Sigmoid colon (tissue), 7 donors: ENCODE measurements around the gene PREB. TPM values are rescaled to one million over a fixed set of nuclear protein-coding genes. Genes with fewer than 3 reads are reported as not detected.

Source experiments
- DNase-seq: peaks from one replicate; pipeline ENCODE4 v3.0.0-alpha.2; 2019
- H3K27ac ChIP-seq, 4 donors: fragments of 200-600 bp; sonication (generic); one replicate each; pipeline ENCODE4 v1.5.1; 2016 to 2019; ENCODE audit warnings: mild to moderate bottlenecking in 1 of 4
- H3K27me3 ChIP-seq, 3 donors: fragments of 200-600 bp; sonication (generic); one replicate each; pipeline ENCODE4 v1.5.1; 2019; ENCODE audit warnings: mild to moderate bottlenecking in 1 of 3
- H3K36me3 ChIP-seq, 4 donors: fragments of 200-600 bp; sonication (generic); one replicate each; pipeline ENCODE4 v1.5.1; 2016 to 2019
- H3K4me1 ChIP-seq, 4 donors: fragments of 200-600 bp; sonication (generic); one replicate each; pipeline ENCODE4 v1.5.1; 2017 to 2019
- H3K4me3 ChIP-seq, 4 donors: fragments of 200-600 bp; sonication (generic); one replicate each; pipeline ENCODE4 v1.5.1; 2017 to 2019; ENCODE audit warnings: mild to moderate bottlenecking in 2 of 4, moderate library complexity in 1 of 4
- H3K9me3 ChIP-seq, 4 donors: fragments of 200-600 bp in 3 of 4; sonication (generic) in 3 of 4; one replicate each; pipeline versions ENCODE4 v1.5.1 to v1.6.1; 2013 to 2019
- EP300 ChIP-seq, 4 donors: sonication (generic); formaldehyde crosslinking; IDR thresholded peaks; one replicate each; pipeline ENCODE4 v1.6.1; 2017; ENCODE audit warnings: antibody characterized with exemption in 4 of 4
- POLR2A ChIP-seq, 2 donors: fragments of 450-650 bp; IDR thresholded peaks; one replicate each; pipeline ENCODE4 v1.6.1; 2016; ENCODE audit warnings: antibody characterized with exemption in 2 of 2, mild to moderate bottlenecking in 2 of 2, moderate library complexity in 2 of 2
- POLR2AphosphoS5 ChIP-seq, 4 donors: sonication (generic); formaldehyde crosslinking; IDR thresholded peaks; one replicate each; pipeline ENCODE4 v1.6.1; 2017; ENCODE audit warnings: antibody characterized with exemption in 4 of 4
- WGBS, 2 donors: extraction: QIAGEN DNeasy Blood & Tissue Kit; methylation state at CpG; one replicate each; pipeline ENCODE4 v1.1.7; 2013; 5-methylcytosine and 5-hydroxymethylcytosine counted together
- intact Hi-C: fragments of 100-400 bp; cut with DNase I; formaldehyde crosslinking; loops from one replicate; pipeline ENCODE4 v1.15.1; 2023
- polyA plus RNA-seq, 3 donors: library from polyadenylated mRNA; stranded (reverse); fragments of 200-250 nt; gene quantifications; one replicate each; pipeline ENCODE4 v1.2.3, GENCODE V29; 2013
- total RNA-seq, 4 donors: library from RNA; depleted of rRNA; stranded (reverse); fragments of >200 nt; gene quantifications; one replicate each; pipeline ENCODE4 v1.1.0, GENCODE V29; 2016
- TF ChIP-seq, protein P1 (sequence below), 4 experiments: fragments of 450-650 bp in 3 of 4; fragments of 200-600 bp in 1 of 4; IDR thresholded peaks; one replicate each; pipeline ENCODE4 v1.5.1; 2016 to 2019; ENCODE audit warnings: antibody characterized with exemption in 4 of 4, mild to moderate bottlenecking in 3 of 4, moderate library complexity in 2 of 4
- donor health status: healthy with polysubstance abuse.
- donor health status: Bipolar disorder and iron deficiency.
- donor health status: healthy.

The PREB gene
- total and polyA plus RNA-seq, 7 donors, result 28.2 to 58.5 (median 49.3) TPM

DNA sequence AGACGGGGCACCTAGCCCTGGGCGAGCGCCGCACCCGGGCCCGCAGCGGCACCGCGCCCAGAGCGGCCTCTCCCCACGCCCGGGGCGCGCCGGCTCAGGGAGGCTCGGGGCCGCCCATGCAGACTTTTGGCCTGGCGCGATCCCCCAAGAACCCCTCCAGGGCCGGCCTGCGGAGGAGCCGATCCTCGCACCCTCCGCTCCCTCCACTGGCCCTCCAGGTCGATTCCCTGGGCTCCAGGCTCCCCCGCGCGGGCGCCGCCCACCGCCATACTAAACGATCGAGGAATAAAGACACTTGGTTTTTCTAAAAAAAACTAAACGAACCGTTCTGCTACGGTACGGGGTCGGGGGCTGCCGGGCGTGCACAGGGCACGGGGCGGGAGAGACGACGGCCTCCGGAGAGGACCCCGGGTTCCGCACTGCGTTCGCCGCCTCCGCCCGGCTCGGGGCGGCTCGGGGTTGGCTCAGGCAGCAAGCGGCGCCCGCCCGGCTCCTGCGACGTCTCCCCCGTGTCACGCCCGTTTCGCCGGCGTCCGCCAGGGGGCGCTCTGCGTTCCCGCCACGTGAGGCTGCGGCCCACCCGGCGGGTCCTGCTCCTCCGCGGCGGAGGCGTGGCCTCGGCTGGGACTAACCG lies 48.2 kb downstream of the PREB start:
- Histone ChIP-seq H3K4me3 (peak overlapping the region; percentile 32 to 63 (median 55)), H3K9me3 (no peaks in the 10 kb centered on the region), H3K27ac (peak overlapping the region; percentile 88 to 98 (median 96)), H3K27me3 (no peaks in the 10 kb centered on the region), H3K36me3 (peaks cover 9 to 24% (median 15%) of the 10 kb centered on the region in 4 donors), H3K4me1 (peaks cover 0 to 62% (median 58%) of the 10 kb centered on the region in 4 donors)
- intact Hi-C loops, result loop anchor here (1.0 to 5.0 kb wide), 3 partner anchors 36 to 126 kb away; partner anchors contain the start of genes ATRAID, SLC5A6 and TMEM214
- WGBS, 2 donors, result 1% methylated on average over 81 of the region's 81 CpGs
- peak; percentile 97 for DNase-seq
- TF ChIP-seq POLR2A (IDR thresholded peaks at IDR 0.05) (no peak), POLR2AphosphoS5 (IDR thresholded peaks at IDR 0.05) (peak; percentile 60 to 91 (median 78))
- TF ChIP-seq, protein P1, sequence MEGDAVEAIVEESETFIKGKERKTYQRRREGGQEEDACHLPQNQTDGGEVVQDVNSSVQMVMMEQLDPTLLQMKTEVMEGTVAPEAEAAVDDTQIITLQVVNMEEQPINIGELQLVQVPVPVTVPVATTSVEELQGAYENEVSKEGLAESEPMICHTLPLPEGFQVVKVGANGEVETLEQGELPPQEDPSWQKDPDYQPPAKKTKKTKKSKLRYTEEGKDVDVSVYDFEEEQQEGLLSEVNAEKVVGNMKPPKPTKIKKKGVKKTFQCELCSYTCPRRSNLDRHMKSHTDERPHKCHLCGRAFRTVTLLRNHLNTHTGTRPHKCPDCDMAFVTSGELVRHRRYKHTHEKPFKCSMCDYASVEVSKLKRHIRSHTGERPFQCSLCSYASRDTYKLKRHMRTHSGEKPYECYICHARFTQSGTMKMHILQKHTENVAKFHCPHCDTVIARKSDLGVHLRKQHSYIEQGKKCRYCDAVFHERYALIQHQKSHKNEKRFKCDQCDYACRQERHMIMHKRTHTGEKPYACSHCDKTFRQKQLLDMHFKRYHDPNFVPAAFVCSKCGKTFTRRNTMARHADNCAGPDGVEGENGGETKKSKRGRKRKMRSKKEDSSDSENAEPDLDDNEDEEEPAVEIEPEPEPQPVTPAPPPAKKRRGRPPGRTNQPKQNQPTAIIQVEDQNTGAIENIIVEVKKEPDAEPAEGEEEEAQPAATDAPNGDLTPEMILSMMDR (IDR thresholded peaks at IDR 0.05), result peak; percentile 47 to 88 (median 63)

DNA sequence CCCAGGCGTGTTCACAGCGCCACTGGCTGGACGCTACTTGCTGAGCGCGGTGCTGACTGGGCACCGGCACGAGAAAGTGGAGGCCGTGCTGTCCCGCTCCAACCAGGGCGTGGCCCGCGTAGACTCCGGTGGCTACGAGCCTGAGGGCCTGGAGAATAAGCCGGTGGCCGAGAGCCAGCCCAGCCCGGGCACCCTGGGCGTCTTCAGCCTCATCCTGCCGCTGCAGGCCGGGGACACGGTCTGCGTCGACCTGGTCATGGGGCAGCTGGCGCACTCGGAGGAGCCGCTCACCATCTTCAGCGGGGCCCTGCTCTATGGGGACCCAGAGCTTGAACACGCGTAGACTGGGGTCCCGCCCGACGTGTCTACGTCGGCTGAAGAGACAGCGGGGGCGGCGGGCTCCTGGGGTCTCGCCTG lies 48.8 kb downstream of the PREB start:
- H3K9me3 ChIP-seq, result no peaks in the 10 kb centered on the region
- H3K4me1 ChIP-seq, result peaks cover 0 to 66% (median 61%) of the 10 kb centered on the region in 4 donors
- H3K36me3 ChIP-seq, result peaks cover 9 to 24% (median 15%) of the 10 kb centered on the region in 4 donors
- peak overlapping the region; percentile 32 to 63 (median 55) for H3K4me3 ChIP-seq
- 1 to 2% methylated on average over 38 of the region's 38 CpGs for WGBS, 2 donors
- H3K27ac ChIP-seq, result peak overlapping the region; percentile 88 to 98 (median 96)
- TF ChIP-seq EP300 (IDR thresholded peaks at IDR 0.05) (no peak), POLR2AphosphoS5 (IDR thresholded peaks at IDR 0.05) (peak; percentile 40 to 81 (median 68)), POLR2A (IDR thresholded peaks at IDR 0.05) (peak in 1 of 2 donors; percentile 7)
- TF ChIP-seq, protein P1 (IDR thresholded peaks at IDR 0.05), result peak in 2 of 4 experiments; percentile 13 to 32
- intact Hi-C loops, result loop anchor here (1.0 to 5.0 kb wide), 4 partner anchors 35 to 127 kb away; partner anchors contain the start of genes ATRAID, MAPRE3, SLC5A6 and TMEM214
- no peaks in the 10 kb centered on the region for H3K27me3 ChIP-seq
- peak; percentile 94 for DNase-seq

DNA sequence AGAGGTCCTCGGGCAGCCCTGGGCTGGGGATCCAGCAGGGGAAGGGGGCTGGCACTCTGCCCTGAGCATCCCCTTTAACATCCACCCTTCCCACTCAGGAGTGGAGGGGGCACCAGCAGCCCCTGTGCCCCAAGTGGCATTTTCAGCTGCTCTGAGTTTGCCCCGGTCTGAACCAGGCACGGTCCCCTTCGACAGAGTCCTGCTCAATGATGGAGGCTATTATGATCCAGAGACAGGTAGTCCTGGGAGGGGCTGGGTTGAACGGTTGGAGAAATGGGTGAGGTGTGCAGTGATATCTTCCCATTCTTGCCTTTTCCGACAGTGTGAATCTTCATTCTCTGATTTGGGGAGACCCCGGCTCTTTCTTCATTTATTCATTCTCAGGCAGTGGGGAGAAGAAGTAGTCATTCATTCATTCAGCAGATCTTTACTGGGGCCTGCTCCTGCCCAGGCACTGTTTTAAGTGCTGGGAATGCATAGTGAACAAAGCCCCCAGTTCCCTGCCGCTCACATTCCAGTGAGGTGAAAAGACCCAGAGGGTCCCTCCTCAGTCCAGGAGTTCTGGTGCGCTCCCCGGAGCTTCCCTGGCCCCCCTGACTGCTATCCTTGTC lies 49.3 kb downstream of the PREB start:
- WGBS, 2 donors, result 46 to 66% methylated on average over 10 of the region's 10 CpGs
- peaks cover 0 to 71% (median 66%) of the 10 kb centered on the region in 4 donors for H3K4me1 ChIP-seq
- intact Hi-C loops, result loop anchor here (2.0 to 5.0 kb wide), 3 partner anchors 53 to 127 kb away; partner anchors contain the start of genes ATRAID, MAPRE3, SLC5A6 and TMEM214

DNA sequence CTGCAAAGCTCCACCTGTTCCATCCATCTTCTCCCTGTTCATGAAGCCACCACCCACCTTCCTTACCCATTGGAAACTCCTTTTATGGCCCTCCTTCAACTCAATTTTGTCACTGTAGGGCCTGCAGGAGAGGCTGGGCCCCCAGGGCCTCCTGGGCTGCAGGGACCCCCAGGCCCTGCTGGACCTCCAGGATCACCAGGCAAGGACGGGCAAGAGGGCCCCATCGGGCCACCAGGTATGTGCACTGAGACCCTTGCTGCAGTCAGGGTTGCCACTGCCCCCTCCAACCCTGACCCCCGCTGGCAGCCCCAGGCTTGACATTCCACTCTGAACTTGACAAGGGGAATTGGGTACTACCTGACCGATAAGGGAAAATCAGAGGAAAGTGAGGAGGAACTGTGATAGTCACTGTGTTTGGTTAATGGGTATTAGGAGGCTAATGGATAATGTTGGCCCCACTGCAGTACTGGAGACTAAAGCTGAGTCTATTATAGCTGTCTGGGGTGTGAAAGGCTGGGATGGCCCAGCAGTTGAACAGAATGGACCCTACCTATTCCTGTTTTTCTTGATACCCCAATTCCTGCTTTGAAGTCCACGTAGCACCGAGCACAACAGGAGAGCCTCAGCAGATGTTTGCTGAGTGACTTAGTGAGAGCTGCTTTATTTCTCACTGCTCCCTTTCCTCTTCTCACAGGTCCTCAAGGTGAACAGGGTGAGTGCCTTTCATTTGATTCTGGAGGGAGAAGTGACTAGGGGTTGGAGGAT lies 50.0 kb downstream of the PREB start:
- H3K4me1 ChIP-seq, result peaks cover 0 to 78% (median 70%) of the 10 kb centered on the region in 4 donors
- no peak for DNase-seq
- WGBS, 2 donors, result 86 to 87% methylated on average over 6 of the region's 6 CpGs

More for the DNA sequence above, 49.3 kb downstream of the PREB start:
- TF ChIP-seq, protein P1 (IDR thresholded peaks at IDR 0.05), result peak in 1 of 4 experiments; percentile 36
- TF ChIP-seq POLR2A (IDR thresholded peaks at IDR 0.05), result no peak
- no peak for TF ChIP-seq EP300 (IDR thresholded peaks at IDR 0.05)
- TF ChIP-seq POLR2AphosphoS5 (IDR thresholded peaks at IDR 0.05), result no peak
- H3K4me3 ChIP-seq, result peak overlapping the region; percentile 32 to 63 (median 55)
- no peak for DNase-seq
- H3K36me3 ChIP-seq, result peaks cover 9 to 28% (median 15%) of the 10 kb centered on the region in 4 donors
- no peaks in the 10 kb centered on the region for H3K27me3 ChIP-seq
- H3K27ac ChIP-seq, result peak overlapping the region; percentile 88 to 98 (median 96)
- no peaks in the 10 kb centered on the region for H3K9me3 ChIP-seq

More for the DNA sequence above, 50.0 kb downstream of the PREB start:
- peak overlapping the region in 1 of 4 donors; percentile 63 for H3K4me3 ChIP-seq
- H3K27me3 ChIP-seq, result no peaks in the 10 kb centered on the region
- TF ChIP-seq EP300 (IDR thresholded peaks at IDR 0.05) (no peak), POLR2AphosphoS5 (IDR thresholded peaks at IDR 0.05) (peak in 1 of 4 donors; percentile 15)
- peaks cover 9 to 28% (median 15%) of the 10 kb centered on the region in 4 donors for H3K36me3 ChIP-seq
- peak overlapping the region; percentile 88 to 98 (median 96) for H3K27ac ChIP-seq
- no peaks in the 10 kb centered on the region for H3K9me3 ChIP-seq
- intact Hi-C loops, result loop anchor here (2.0 to 5.0 kb wide), 3 partner anchors 52 to 128 kb away; partner anchors contain the start of genes ATRAID, MAPRE3, SLC5A6 and TMEM214
